BJ (cell line): ENCODE results near the gene ARL15. TPM values are rescaled to one million over a fixed set of nuclear protein-coding genes. Genes with fewer than 3 reads are reported as not detected.

ENCODE experiments used
- CTCF ChIA-PET: fragments of 350-600 bp; formaldehyde crosslinking; extraction: SDS; loops from one replicate; lab custom pipeline; 2021; ENCODE audit warnings: antibody characterized with exemption, inconsistent platforms; lab: Yijun Ruan, JAX
- POLR2A ChIA-PET: fragments of 300-600 bp; sonication (Branson Sonifier 250); formaldehyde crosslinking; extraction: SDS; loops from one replicate; lab custom pipeline; 2021; ENCODE audit warnings: antibody characterized with exemption; lab: Charles Lee
- DNase-seq: peaks from one replicate; pipeline ENCODE4 v3.0.0-alpha.2; 2011; ENCODE audit warnings: low read depth
- H3K27me3 ChIP-seq: 2 replicates; pipeline ENCODE4 v1.6.0; 2011; ENCODE audit warnings: low read length; ENCODE audit not compliant: control insufficient read depth, insufficient read depth
- H3K36me3 ChIP-seq: 2 replicates; pipeline ENCODE4 v1.5.1; 2011; ENCODE audit warnings: low read length; ENCODE audit not compliant: control insufficient read depth, insufficient read depth
- H3K4me3 ChIP-seq: 2 replicates; pipeline ENCODE4 v1.5.1; 2011; ENCODE audit warnings: low read depth, mild to moderate bottlenecking, control low read depth, low read length
- CTCF ChIP-seq: IDR thresholded peaks from 2 replicates; pipeline ENCODE4 v1.5.1; 2011; ENCODE audit warnings: low read depth, mild to moderate bottlenecking, control low read depth, inconsistent platforms, low read length, moderate library complexity; ENCODE audit not compliant: insufficient read depth
- polyA plus RNA-seq: library from polyadenylated mRNA; depleted of rRNA; stranded (reverse); fragments of >200 nt; gene quantifications from 2 replicates; pipeline ENCODE4 v1.2.3, GENCODE V29; 2011

The ARL15 gene
- polyA plus RNA-seq, 1 experiment = 11.9 TPM

- POLR2A ChIA-PET = no interaction called here
- CTCF ChIA-PET = interaction anchor here (0.8 to 1.2 kb wide), 2 partner anchors 194 to 213 kb away, joined by 3 to 5 read pairs; no protein-coding TSS in a partner anchor
- no peak overlapping the region for H3K4me3 ChIP-seq
- no peak for TF ChIP-seq CTCF
- DNase-seq = no peak
- H3K36me3 ChIP-seq = no peaks in the 10 kb centered on the region
- H3K27me3 ChIP-seq = no peaks in the 10 kb centered on the region
Measured at GRCh38 chr5:54276048-54276447, 34.3 kb downstream of the ARL15 start.

DNA sequence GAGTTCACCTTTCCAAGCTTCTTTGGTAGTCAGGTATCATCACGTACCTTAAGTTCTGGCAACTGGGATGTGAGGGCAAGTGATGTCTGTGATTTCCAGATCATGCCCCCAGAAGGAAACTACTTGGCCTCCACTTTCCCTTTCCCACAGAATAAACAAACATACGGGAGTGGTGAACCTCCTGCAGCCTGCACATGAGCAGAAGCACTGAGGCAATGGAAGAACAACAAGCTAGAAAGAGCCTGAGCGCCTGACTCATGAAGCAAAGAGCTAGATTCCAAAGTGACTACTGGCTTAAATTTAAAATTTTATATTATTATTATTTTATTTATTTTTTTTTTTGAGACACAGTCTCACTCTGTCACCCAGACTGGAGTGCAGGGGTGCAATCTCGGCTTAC is 35.0 kb downstream of the ARL15 start:
- Histone ChIP-seq H3K27me3 (no peaks in the 10 kb centered on the region), H3K4me3 (no peak overlapping the region), H3K36me3 (no peaks in the 10 kb centered on the region)
- POLR2A ChIA-PET = no interaction called here
- DNase-seq = no peak
- CTCF ChIA-PET = no interaction called here
- no peak for TF ChIP-seq CTCF

GRCh38 chr5:54274944-54275343 is 35.4 kb downstream of the ARL15 start:
- TF ChIP-seq CTCF = no peak
- no peaks in the 10 kb centered on the region for H3K27me3 ChIP-seq
- no peak for DNase-seq
- H3K36me3 ChIP-seq = no peaks in the 10 kb centered on the region
- H3K4me3 ChIP-seq = no peak overlapping the region
- POLR2A ChIA-PET = no interaction called here
- CTCF ChIA-PET = no interaction called here

GRCh38 chr5:54273715-54274114 is 36.7 kb downstream of the ARL15 start:
- DNase-seq = no peak
- POLR2A ChIA-PET = no interaction called here

GRCh38 chr5:54272746-54273145 is 37.6 kb downstream of the ARL15 start:
- DNase-seq = no peak
- POLR2A ChIA-PET = no interaction called here
- H3K36me3 ChIP-seq = no peaks in the 10 kb centered on the region
- H3K4me3 ChIP-seq = no peak overlapping the region
- H3K27me3 ChIP-seq = no peaks in the 10 kb centered on the region
- TF ChIP-seq CTCF = no peak
- CTCF ChIA-PET = no interaction called here

More at GRCh38 chr5:54273715-54274114, 36.7 kb downstream of the ARL15 start:
- H3K36me3 ChIP-seq = no peaks in the 10 kb centered on the region
- CTCF ChIA-PET = no interaction called here
- H3K4me3 ChIP-seq = no peak overlapping the region
- TF ChIP-seq CTCF = no peak
- no peaks in the 10 kb centered on the region for H3K27me3 ChIP-seq
